K562 (cell line): Measurements from ENCODE around the gene SLC26A2. TPM values are rescaled to one million over a fixed set of nuclear protein-coding genes. Genes with fewer than 3 reads are reported as not detected.

Experiments
- ATF1 ChIP-seq, 2 experiments: fragments of 450-650 bp in 1 of 2; IDR thresholded peaks; 2 replicates each; pipeline ENCODE4 v1.6.1; 2016; ENCODE audit warnings: missing compliant biosample characterization in 1 of 2, missing genetic modification characterization in 1 of 2
- ATF2 ChIP-seq: sonication (generic); formaldehyde crosslinking; IDR thresholded peaks from 2 replicates; pipeline ENCODE4 v1.8.1; 2022; ENCODE audit warnings: missing genetic modification reagents
- BRF1 ChIP-seq: IDR thresholded peaks from 3 replicates; pipeline ENCODE4 v1.6.1; 2011; ENCODE audit warnings: borderline replicate concordance, mild to moderate bottlenecking; ENCODE audit not compliant: insufficient read length; ENCODE audit errors: extremely low read depth
- CBFB ChIP-seq: sonication (generic); formaldehyde crosslinking; IDR thresholded peaks from 2 replicates; pipeline ENCODE4 v1.4.0; 2020; ENCODE audit warnings: mild to moderate bottlenecking, missing genetic modification reagents
- CHD1 ChIP-seq: fragments of 200-600 bp; sonication (generic); IDR thresholded peaks from one replicate; pipeline ENCODE4 v1.6.1; 2012; ENCODE audit warnings: mild to moderate bottlenecking, moderate library complexity, low read length, inconsistent platforms
- CTBP1 ChIP-seq: fragments of 450-650 bp; IDR thresholded peaks from 2 replicates; pipeline ENCODE4 v1.6.1; 2016; ENCODE audit warnings: borderline replicate concordance
- FOXA3 ChIP-seq, 2 experiments: fragments of 450-650 bp in 1 of 2; sonication (generic) in 1 of 2; formaldehyde crosslinking; IDR thresholded peaks in 1 of 2; conservative IDR thresholded peaks in 1 of 2; 2 replicates each; pipeline versions ENCODE4 v1.4.0 to v1.8.0; 2020 to 2022; ENCODE audit warnings: mild to moderate bottlenecking in 2 of 2, missing genetic modification reagents in 1 of 2
- HDAC2 ChIP-seq: fragments of 450-650 bp; IDR thresholded peaks from 2 replicates; pipeline ENCODE4 v1.6.1; 2016; ENCODE audit warnings: mild to moderate bottlenecking
- HDAC8 ChIP-seq: fragments of 450-650 bp; IDR thresholded peaks from 2 replicates; pipeline ENCODE4 v1.6.1; 2016; ENCODE audit warnings: mild to moderate bottlenecking, missing genetic modification characterization, moderate library complexity, missing compliant biosample characterization
- HNRNPLL ChIP-seq: fragments of 200-400 bp; formaldehyde crosslinking; IDR thresholded peaks from 2 replicates; pipeline ENCODE4 v1.6.1; 2017; ENCODE audit warnings: low read length, low read depth, mild to moderate bottlenecking; ENCODE audit not compliant: poor library complexity, severe bottlenecking
- MED1 ChIP-seq: sonication (generic); formaldehyde crosslinking; IDR thresholded peaks from 2 replicates; pipeline ENCODE4 v1.8.1; 2023; ENCODE audit warnings: missing genetic modification reagents, borderline replicate concordance
- POLR2H ChIP-seq: IDR thresholded peaks from 2 replicates; pipeline ENCODE4 v1.6.1; 2016; ENCODE audit warnings: missing genetic modification characterization, low read depth, mild to moderate bottlenecking, control low read depth, missing compliant biosample characterization, moderate library complexity
- RBM15 ChIP-seq: fragments of 200-400 bp; formaldehyde crosslinking; IDR thresholded peaks from 2 replicates; pipeline ENCODE4 v1.6.1; 2018; ENCODE audit warnings: mild to moderate bottlenecking, low read length, moderate library complexity; ENCODE audit not compliant: insufficient read depth
- SIN3B ChIP-seq: fragments of 450-650 bp; IDR thresholded peaks from 2 replicates; pipeline ENCODE4 v1.6.1; 2017; ENCODE audit warnings: low read depth, mild to moderate bottlenecking, moderate library complexity
- SP1 ChIP-seq: sonication (generic); formaldehyde crosslinking; IDR thresholded peaks from 2 replicates; pipeline ENCODE4 v1.8.1; 2022; ENCODE audit warnings: mild to moderate bottlenecking, missing genetic modification reagents
- STAT5A ChIP-seq: IDR thresholded peaks from 2 replicates; pipeline ENCODE4 v1.6.1; 2012; ENCODE audit warnings: low read length, inconsistent platforms, borderline replicate concordance
- TCF7L2 ChIP-seq: fragments of 150-350 bp; IDR thresholded peaks from 2 replicates; pipeline ENCODE4 v1.6.1; 2016; ENCODE audit warnings: low read depth, mild to moderate bottlenecking, low read length, moderate library complexity
- XRCC5 ChIP-seq: fragments of 200-400 bp; formaldehyde crosslinking; IDR thresholded peaks from 2 replicates; pipeline ENCODE4 v1.6.1; 2017; ENCODE audit warnings: low read depth, mild to moderate bottlenecking, low read length
- ZNF212 ChIP-seq: fragments of 450-650 bp; formaldehyde crosslinking; IDR thresholded peaks from 2 replicates; pipeline ENCODE4 v1.4.0; 2020; ENCODE audit warnings: mild to moderate bottlenecking
- ZNF274 ChIP-seq: IDR thresholded peaks from 2 replicates; pipeline ENCODE4 v1.6.1; 2011; ENCODE audit warnings: low read depth, mild to moderate bottlenecking, low read length, moderate library complexity, borderline replicate concordance
- ZNF609 ChIP-seq: sonication (generic); formaldehyde crosslinking; IDR thresholded peaks from 2 replicates; pipeline ENCODE4 v1.8.1; 2023; ENCODE audit warnings: missing genetic modification reagents, mild to moderate bottlenecking, borderline replicate concordance
- ZNF644 ChIP-seq: fragments of 200-800 bp; sonication (Bioruptor generic); IDR thresholded peaks from 2 replicates; pipeline ENCODE4 v1.6.1; 2016; ENCODE audit warnings: low read depth, missing genetic modification characterization, missing compliant biosample characterization
- polyA plus RNA-seq, 8 experiments: library from polyadenylated mRNA; depleted of rRNA in 4 of 8; stranded (reverse) in 5 of 8; unstranded in 3 of 8; fragments of >200 nt; fragmentation: Nextera tagmentation in 2 of 8; fragmentation: Illumina TruSeq in 1 of 8; extraction: Ambion mirVana in 2 of 8; extraction: Trizol in 1 of 8; gene quantifications; 2 replicates each; pipeline versions ENCODE4 v1.2.1 to v1.2.3, GENCODE V29; 2011 to 2014; ENCODE audit warnings: inconsistent platforms in 1 of 8, missing spikeins in 1 of 8
- total RNA-seq, 7 experiments: library from RNA; depleted of rRNA in 6 of 7; stranded (reverse); fragments of >200 nt in 6 of 7; fragmentation: Illumina TruSeq in 2 of 7; extraction: Trizol in 2 of 7; gene quantifications; 2 replicates each; pipeline versions ENCODE4 v1.2.1 to v1.2.3, GENCODE V29; 2011 to 2021; ENCODE audit warnings: low replicate concordance in 1 of 7

SLC26A2 gene
- total and polyA plus RNA-seq, 9 of the 15 experiments (the other 6 are each of a cell fraction or from before 2014, with no cell fraction given) = 1.1 to 6.3 (median 3.6) TPM

DNA sequence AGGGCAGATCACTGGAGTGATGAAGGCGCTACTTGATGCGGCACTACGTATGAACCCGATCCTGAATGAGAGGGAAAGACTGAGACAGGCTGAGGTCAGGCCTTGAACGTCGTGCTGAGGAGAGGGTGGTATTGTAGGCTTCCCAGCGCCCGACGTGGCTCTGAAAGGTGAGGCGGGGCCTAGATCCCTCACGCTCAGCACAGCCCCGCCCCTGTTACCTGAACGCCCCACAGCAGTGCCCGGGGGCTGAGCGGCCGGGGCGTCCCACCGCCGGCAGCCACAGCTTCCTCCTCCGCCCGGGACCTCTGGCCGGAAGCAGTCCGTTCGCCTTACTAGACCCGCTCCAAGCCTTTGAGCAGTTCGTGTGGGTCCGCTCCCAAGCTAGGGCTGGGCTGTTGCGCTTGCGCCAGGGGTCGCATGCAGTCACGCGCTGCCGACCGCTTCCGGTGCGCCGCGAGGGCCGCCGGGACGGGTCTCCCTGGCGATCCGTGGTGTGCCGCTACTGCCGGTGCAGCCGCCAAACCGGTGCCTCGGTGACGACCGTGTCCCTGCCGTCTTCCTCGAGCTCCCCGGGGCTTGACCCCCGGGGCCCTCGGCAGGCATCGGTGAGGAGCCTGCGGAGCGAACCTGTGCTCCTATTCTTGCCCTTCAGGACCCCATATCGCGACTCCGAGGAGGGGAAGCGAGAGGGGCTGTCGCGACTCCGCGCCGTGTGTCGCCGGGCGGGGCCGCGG lies 39.9 kb downstream of the SLC26A2 start, which contains the start of the genes HMGXB3 and TIGD6 (continued):
- no peak for TF ChIP-seq MED1
- TF ChIP-seq ZNF274 = no peak
- TF ChIP-seq CBFB = no peak
- no peak for TF ChIP-seq ZNF609 (CRISPR knock-in tag)
- peak; percentile 73; the same call in 1 of the 2 replicates for TF ChIP-seq CTBP1
- peak in 1 of 2 experiments; percentile 70; a peak in 1 of 4 replicates for TF ChIP-seq FOXA3 (CRISPR knock-in tag; conservative IDR thresholded peaks at IDR 0.05 in 1 of 2, IDR thresholded peaks at IDR 0.05 in 1 of 2)
- TF ChIP-seq STAT5A = no peak; the same call in 1 of the 2 replicates
- TF ChIP-seq HNRNPLL = peak; percentile 41
- TF ChIP-seq ZNF212 (CRISPR knock-in tag) = no peak
- TF ChIP-seq SIN3B = peak; percentile 91
- no peak for TF ChIP-seq TCF7L2
- TF ChIP-seq RBM15 = no peak
- TF ChIP-seq SP1 (CRISPR knock-in tag) = peak; percentile 80
- peak; percentile 83 for TF ChIP-seq ATF1 (CRISPR knock-in tag; IDR thresholded peaks at IDR 0.05)
- peak; percentile 95 for TF ChIP-seq ATF1 (tag; IDR thresholded peaks at IDR 0.05)
- TF ChIP-seq XRCC5 = no peak
- no peak for TF ChIP-seq BRF1
- peak; percentile 81 for TF ChIP-seq POLR2H (tag)
- no peak for TF ChIP-seq ATF2
- TF ChIP-seq ZNF644 (tag) = no peak
- peak; percentile 88 for TF ChIP-seq CHD1
- TF ChIP-seq HDAC8 (tag) = no peak; the same call in 1 of the 2 replicates
- no peak for TF ChIP-seq HDAC2
